ENCODE data around the gene GRPEL1. TPM values are rescaled to one million over a fixed set of nuclear protein-coding genes. Genes with fewer than 3 reads are reported as not detected.

GRPEL1 gene
- total and polyA plus RNA-seq, 2 of the 13 experiments (the other 11 are each of a cell fraction or from before 2014, with no cell fraction given), result 32.3 to 141 TPM

DNA sequence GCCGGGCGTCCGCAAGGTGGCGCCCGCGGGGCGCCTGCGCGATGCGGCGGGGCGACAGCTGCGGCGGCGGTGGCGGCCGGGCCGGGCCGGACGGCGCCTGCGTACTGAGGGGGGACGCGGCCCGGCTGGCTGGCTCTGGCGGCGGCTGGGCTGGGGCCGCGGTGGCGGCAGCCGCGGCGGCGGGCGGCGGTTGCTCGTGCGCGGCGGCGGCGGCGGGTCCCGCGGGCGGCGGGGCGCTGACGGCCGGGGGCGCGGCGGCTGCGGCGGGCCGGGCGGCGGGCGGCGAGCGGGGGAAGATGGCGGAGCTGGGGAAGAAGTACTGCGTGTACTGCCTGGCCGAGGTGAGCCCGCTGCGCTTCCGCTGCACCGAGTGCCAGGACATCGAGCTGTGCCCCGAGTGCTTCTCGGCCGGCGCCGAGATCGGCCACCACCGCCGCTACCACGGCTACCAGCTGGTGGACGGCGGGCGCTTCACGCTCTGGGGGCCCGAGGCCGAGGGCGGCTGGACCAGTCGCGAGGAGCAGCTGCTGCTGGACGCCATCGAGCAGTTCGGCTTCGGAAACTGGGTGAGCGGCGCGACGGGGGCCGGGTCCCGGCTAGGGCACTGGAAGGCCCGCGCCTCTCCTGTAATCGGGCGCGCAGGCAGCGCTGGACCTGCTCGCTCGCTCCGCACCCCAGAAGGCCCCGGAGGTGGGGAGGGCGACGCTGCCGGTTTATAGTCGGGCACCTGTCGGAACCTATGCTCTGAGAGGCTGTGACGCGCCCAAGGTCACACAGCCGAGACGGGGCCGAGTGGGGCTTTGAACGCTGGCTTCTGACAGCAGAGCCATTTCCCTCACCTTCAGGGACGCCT lies 24.4 kb downstream of the GRPEL1 start, which contains the start of gene TADA2B (continued):
- TF ChIP-seq, protein P1, sequence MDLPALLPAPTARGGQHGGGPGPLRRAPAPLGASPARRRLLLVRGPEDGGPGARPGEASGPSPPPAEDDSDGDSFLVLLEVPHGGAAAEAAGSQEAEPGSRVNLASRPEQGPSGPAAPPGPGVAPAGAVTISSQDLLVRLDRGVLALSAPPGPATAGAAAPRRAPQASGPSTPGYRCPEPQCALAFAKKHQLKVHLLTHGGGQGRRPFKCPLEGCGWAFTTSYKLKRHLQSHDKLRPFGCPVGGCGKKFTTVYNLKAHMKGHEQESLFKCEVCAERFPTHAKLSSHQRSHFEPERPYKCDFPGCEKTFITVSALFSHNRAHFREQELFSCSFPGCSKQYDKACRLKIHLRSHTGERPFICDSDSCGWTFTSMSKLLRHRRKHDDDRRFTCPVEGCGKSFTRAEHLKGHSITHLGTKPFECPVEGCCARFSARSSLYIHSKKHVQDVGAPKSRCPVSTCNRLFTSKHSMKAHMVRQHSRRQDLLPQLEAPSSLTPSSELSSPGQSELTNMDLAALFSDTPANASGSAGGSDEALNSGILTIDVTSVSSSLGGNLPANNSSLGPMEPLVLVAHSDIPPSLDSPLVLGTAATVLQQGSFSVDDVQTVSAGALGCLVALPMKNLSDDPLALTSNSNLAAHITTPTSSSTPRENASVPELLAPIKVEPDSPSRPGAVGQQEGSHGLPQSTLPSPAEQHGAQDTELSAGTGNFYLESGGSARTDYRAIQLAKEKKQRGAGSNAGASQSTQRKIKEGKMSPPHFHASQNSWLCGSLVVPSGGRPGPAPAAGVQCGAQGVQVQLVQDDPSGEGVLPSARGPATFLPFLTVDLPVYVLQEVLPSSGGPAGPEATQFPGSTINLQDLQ (CRISPR knock-in tag; IDR thresholded peaks at IDR 0.05), result no peak
- TF ChIP-seq, protein P2, sequence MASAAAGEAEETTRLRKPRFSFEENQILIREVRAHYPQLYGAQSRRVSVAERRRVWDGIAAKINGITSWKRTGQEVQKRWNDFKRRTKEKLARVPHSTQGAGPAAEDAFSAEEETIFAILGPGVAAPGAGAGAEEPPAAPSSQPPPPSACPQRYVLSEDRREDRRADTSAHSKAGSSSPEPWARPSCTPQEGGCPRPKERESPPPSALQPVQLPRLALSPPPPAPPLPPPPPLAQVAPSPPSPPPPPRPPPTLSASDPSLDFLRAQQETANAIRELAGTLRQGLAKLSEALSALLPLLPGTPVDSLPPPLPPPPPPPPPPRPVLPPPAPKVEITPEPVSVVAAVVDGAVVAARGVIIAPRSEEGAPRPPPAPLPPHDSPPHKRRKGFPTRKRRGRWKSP (CRISPR knock-in tag; IDR thresholded peaks at IDR 0.05), result 0 out of 2 replicates have a peak, but pooled peaks have one; percentile 24
- TF ChIP-seq CHD4 (IDR thresholded peaks at IDR 0.05; ENCODE audit: borderline replicate concordance, low read length) (no peak), ZSCAN25 (CRISPR knock-in tag; IDR thresholded peaks at IDR 0.05) (0 out of 2 replicates have a peak, but pooled peaks have one; percentile 20), ZNF747 (CRISPR knock-in tag; IDR thresholded peaks at IDR 0.05; ENCODE audit: borderline replicate concordance) (no peak), ZFX (CRISPR knock-in tag; IDR thresholded peaks at IDR 0.05; ENCODE audit: low read depth) (peak; percentile 78), GPN1 (CRISPR knock-in tag; IDR thresholded peaks at IDR 0.05; ENCODE audit: borderline replicate concordance) (no peak; the same call in 1 of the 2 replicates), ZFP36L1 (CRISPR knock-in tag; IDR thresholded peaks at IDR 0.05) (no peak), TRIM24 (CRISPR knock-in tag; IDR thresholded peaks at IDR 0.05) (no peak), ZNF598 (CRISPR knock-in tag; IDR thresholded peaks at IDR 0.05; ENCODE audit: borderline replicate concordance) (no peak), ZNF674 (CRISPR knock-in tag; IDR thresholded peaks at IDR 0.05; ENCODE audit: low read depth) (no peak), ZNF563 (CRISPR knock-in tag; IDR thresholded peaks at IDR 0.05) (no peak), ZMAT3 (CRISPR knock-in tag; conservative IDR thresholded peaks at IDR 0.05) (peak; percentile 44; the same call in 1 of the 2 replicates), JDP2 (CRISPR knock-in tag; IDR thresholded peaks at IDR 0.05; ENCODE audit: borderline replicate concordance) (no peak), NFIB (CRISPR knock-in tag; IDR thresholded peaks at IDR 0.05; ENCODE audit: borderline replicate concordance) (no peak), STAG1 (CRISPR knock-in tag; IDR thresholded peaks at IDR 0.05) (peak; percentile 20; the same call in 1 of the 2 replicates)
- TF ChIP-seq, protein P3, sequence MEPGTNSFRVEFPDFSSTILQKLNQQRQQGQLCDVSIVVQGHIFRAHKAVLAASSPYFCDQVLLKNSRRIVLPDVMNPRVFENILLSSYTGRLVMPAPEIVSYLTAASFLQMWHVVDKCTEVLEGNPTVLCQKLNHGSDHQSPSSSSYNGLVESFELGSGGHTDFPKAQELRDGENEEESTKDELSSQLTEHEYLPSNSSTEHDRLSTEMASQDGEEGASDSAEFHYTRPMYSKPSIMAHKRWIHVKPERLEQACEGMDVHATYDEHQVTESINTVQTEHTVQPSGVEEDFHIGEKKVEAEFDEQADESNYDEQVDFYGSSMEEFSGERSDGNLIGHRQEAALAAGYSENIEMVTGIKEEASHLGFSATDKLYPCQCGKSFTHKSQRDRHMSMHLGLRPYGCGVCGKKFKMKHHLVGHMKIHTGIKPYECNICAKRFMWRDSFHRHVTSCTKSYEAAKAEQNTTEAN (CRISPR knock-in tag; conservative IDR thresholded peaks at IDR 0.05), result no peak
- TF ChIP-seq, protein P4, sequence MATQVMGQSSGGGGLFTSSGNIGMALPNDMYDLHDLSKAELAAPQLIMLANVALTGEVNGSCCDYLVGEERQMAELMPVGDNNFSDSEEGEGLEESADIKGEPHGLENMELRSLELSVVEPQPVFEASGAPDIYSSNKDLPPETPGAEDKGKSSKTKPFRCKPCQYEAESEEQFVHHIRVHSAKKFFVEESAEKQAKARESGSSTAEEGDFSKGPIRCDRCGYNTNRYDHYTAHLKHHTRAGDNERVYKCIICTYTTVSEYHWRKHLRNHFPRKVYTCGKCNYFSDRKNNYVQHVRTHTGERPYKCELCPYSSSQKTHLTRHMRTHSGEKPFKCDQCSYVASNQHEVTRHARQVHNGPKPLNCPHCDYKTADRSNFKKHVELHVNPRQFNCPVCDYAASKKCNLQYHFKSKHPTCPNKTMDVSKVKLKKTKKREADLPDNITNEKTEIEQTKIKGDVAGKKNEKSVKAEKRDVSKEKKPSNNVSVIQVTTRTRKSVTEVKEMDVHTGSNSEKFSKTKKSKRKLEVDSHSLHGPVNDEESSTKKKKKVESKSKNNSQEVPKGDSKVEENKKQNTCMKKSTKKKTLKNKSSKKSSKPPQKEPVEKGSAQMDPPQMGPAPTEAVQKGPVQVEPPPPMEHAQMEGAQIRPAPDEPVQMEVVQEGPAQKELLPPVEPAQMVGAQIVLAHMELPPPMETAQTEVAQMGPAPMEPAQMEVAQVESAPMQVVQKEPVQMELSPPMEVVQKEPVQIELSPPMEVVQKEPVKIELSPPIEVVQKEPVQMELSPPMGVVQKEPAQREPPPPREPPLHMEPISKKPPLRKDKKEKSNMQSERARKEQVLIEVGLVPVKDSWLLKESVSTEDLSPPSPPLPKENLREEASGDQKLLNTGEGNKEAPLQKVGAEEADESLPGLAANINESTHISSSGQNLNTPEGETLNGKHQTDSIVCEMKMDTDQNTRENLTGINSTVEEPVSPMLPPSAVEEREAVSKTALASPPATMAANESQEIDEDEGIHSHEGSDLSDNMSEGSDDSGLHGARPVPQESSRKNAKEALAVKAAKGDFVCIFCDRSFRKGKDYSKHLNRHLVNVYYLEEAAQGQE (IDR thresholded peaks at IDR 0.05; ENCODE audit: borderline replicate concordance in 1 of 2, low read depth in 1 of 2, low read length in 2 of 2), result no peak

Data from HepG2 (cell line).